HK-2 (cell line): ENCODE measurements around the gene AOAH.
A peak's percentile ranks its signal among the peaks of the same experiment; 100 is the strongest.

Experiments
- DNase-seq: peaks from one replicate; pipeline ENCODE4 v3.0.0-alpha.2; 2018; ENCODE audit not compliant: unreplicated experiment

AOAH gene

GRCh38 chr7:36547416-36547815, 176.9 kb downstream of the AOAH start:
- no peak for DNase-seq

GRCh38 chr7:36546331-36546730, 178.0 kb downstream of the AOAH start:
- DNase-seq: no peak

GRCh38 chr7:36545291-36545690, 179.0 kb downstream of the AOAH start:
- no peak for DNase-seq

- DNase-seq: no peak
These were observed 186.2 kb downstream of the AOAH start for GRCh38 chr7:36538126-36538525.

GRCh38 chr7:36535866-36536664, 188.2 kb downstream of the AOAH start:
- peak; percentile 29 for DNase-seq

GRCh38 chr7:36533717-36534116, 190.6 kb downstream of the AOAH start:
- no peak for DNase-seq

- DNase-seq: no peak
These were observed 191.3 kb downstream of the AOAH start for GRCh38 chr7:36532981-36533499.

- DNase-seq: no peak
These were observed 192.3 kb downstream of the AOAH start for GRCh38 chr7:36531951-36532350.

GRCh38 chr7:36530456-36530855, 193.8 kb downstream of the AOAH start:
- DNase-seq: no peak

GRCh38 chr7:36527549-36527913, 196.8 kb downstream of the AOAH start:
- no peak for DNase-seq

- peak; percentile 26 for DNase-seq
These were observed 197.3 kb downstream of the AOAH start for GRCh38 chr7:36526863-36527548.

GRCh38 chr7:36523371-36524101, 200.8 kb downstream of the AOAH start:
- no peak for DNase-seq

- no peak for DNase-seq
These were observed 201.8 kb downstream of the AOAH start for GRCh38 chr7:36522453-36523007.

GRCh38 chr7:36521911-36522310, 202.4 kb downstream of the AOAH start:
- no peak for DNase-seq

GRCh38 chr7:36521133-36521532, 203.2 kb downstream of the AOAH start:
- DNase-seq: no peak

GRCh38 chr7:36515847-36516246, 208.4 kb downstream of the AOAH start:
- no peak for DNase-seq

- no peak for DNase-seq
These were observed 209.7 kb downstream of the AOAH start for GRCh38 chr7:36514289-36515243.

- no peak for DNase-seq
These were observed 210.9 kb downstream of the AOAH start for GRCh38 chr7:36513393-36513792.

- DNase-seq: no peak
These were observed 211.7 kb downstream of the AOAH start for GRCh38 chr7:36512616-36513015.

- no peak for DNase-seq
These were observed 214.3 kb downstream of the AOAH start for GRCh38 chr7:36509962-36510361.
